ENCODE measurements around the gene IMPDH2. TPM values are rescaled to one million over a fixed set of nuclear protein-coding genes. Genes with fewer than 3 reads are reported as not detected.

Gene IMPDH2
- total RNA-seq, 4 donors from 2014 or later = 178 to 229 (median 205) TPM

DNA sequence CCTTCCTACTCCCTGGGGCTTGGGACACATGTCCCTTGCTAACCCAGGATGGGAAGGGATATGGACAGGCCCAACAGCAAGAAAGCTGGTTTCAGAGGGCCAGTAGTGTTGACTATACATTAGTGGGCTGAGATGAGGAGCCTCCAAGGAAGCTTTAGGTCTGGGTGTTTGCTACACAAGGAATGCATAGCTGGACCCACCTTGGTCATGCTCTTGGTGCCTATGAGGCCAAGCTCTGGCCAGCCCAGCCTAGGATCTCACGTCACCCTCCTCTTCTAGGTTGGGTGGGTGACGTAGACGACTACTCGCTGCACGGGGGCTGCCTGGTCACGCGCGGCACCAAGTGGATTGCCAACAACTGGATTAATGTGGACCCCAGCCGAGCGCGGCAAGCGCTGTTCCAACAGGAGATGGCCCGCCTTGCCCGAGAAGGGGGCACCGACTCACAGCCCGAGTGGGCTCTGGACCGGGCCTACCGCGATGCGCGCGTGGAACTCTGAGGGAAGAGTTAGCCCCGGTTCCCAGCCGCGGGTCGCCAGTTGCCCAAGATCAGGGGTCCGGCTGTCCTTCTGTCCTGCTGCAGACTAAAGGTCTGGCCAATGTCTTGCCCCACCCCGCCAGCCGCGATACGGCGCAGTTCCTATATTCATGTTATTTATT, 22.7 kb downstream of the IMPDH2 start:
- peak overlapping the region; percentile 85 to 99 (median 97) for H3K4me3 ChIP-seq
- no peaks in the 10 kb centered on the region for H3K36me3 ChIP-seq
- H3K27ac ChIP-seq = peak overlapping the region; percentile 95 to 100 (median 99)
- in situ Hi-C loops (cut with MboI; ENCODE audit: low sequenced_read_pairs in 4 of 4) (no loop called here), intact Hi-C loops (cut with DNase I; ENCODE audit: low total_unique reads) (loop anchor here (1.0 kb wide), 3 partner anchors 15 to 88 kb away; partner anchors contain the start of genes P4HTM and QRICH1)
- no peaks in the 10 kb centered on the region for H3K9me3 ChIP-seq
- peaks cover 8 to 20% of the 10 kb centered on the region in 2 donors for H3K4me1 ChIP-seq
- DNase-seq = no peak
- ATAC-seq = peak in 1 of 2 donors; percentile 2
- H3K27me3 ChIP-seq = no peaks in the 10 kb centered on the region
- TF ChIP-seq POLR2A (IDR thresholded peaks at IDR 0.05) (no peak), CTCF (IDR thresholded peaks at IDR 0.05 in 4 of 5, conservative IDR thresholded peaks at IDR 0.05 in 1 of 5) (no peak)

DNA sequence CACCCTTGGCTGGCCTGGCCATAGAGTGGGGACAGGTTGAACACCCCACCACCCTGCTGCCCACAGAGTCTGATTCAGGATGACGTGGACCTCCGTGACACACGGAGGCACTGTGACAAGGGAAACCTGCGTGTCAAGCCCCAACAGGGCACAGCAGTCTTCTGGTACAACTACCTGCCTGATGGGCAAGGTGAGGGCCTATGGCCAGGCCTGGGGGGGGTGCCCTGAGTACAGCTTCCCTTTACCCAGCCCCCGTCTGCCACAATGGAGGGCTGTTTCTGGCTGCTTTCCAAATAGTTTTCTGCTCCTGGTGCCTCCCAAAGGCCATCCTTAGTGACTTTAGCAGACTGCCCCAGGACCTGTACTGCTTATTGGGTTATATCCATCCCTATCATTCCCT, 23.2 kb downstream of the IMPDH2 start:
- Histone ChIP-seq H3K9me3 (no peaks in the 10 kb centered on the region), H3K27ac (peak overlapping the region; percentile 95 to 100 (median 99)), H3K36me3 (no peaks in the 10 kb centered on the region), H3K4me1 (peaks cover 8 to 20% of the 10 kb centered on the region in 2 donors), H3K27me3 (no peaks in the 10 kb centered on the region), H3K4me3 (peak overlapping the region; percentile 85 to 99 (median 97))
- TF ChIP-seq POLR2A (IDR thresholded peaks at IDR 0.05) (no peak), CTCF (IDR thresholded peaks at IDR 0.05 in 4 of 5, conservative IDR thresholded peaks at IDR 0.05 in 1 of 5) (no peak)
- ATAC-seq = no peak
- intact Hi-C loops (cut with DNase I; ENCODE audit: low total_unique reads) = no loop called here
- DNase-seq = no peak
- in situ Hi-C loops (cut with MboI; ENCODE audit: low sequenced_read_pairs in 4 of 4) = no loop called here

DNA sequence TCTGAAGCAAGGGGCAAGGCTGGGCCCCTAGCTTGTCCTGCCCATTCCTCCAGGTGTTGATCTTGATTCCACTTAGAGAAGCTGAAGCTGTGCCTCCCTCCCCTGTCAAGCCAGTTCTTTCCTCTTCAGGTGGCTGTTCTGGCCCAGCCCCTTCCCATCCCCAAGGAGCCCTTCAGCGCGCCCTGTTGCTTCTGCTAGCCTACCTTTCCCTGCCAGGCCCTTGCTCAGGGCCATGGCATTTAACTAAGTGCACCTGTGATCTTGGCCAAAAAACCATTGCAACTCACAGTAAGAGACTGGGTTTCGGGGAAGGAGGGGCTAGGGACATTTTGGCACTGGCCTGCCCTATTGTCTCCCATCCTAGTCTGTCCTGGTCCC, 23.9 kb downstream of the IMPDH2 start:
- Histone ChIP-seq H3K36me3 (no peaks in the 10 kb centered on the region), H3K9me3 (no peaks in the 10 kb centered on the region), H3K27me3 (no peaks in the 10 kb centered on the region), H3K27ac (no peak overlapping the region), H3K4me1 (peaks cover 8 to 20% of the 10 kb centered on the region in 2 donors), H3K4me3 (no peak overlapping the region)
- intact Hi-C loops (cut with DNase I; ENCODE audit: low total_unique reads) = no loop called here
- ATAC-seq (no peak), DNase-seq (no peak)
- TF ChIP-seq POLR2A (IDR thresholded peaks at IDR 0.05) (no peak), CTCF (IDR thresholded peaks at IDR 0.05 in 4 of 5, conservative IDR thresholded peaks at IDR 0.05 in 1 of 5) (no peak)
- in situ Hi-C loops (cut with MboI; ENCODE audit: low sequenced_read_pairs in 4 of 4) = no loop called here

DNA sequence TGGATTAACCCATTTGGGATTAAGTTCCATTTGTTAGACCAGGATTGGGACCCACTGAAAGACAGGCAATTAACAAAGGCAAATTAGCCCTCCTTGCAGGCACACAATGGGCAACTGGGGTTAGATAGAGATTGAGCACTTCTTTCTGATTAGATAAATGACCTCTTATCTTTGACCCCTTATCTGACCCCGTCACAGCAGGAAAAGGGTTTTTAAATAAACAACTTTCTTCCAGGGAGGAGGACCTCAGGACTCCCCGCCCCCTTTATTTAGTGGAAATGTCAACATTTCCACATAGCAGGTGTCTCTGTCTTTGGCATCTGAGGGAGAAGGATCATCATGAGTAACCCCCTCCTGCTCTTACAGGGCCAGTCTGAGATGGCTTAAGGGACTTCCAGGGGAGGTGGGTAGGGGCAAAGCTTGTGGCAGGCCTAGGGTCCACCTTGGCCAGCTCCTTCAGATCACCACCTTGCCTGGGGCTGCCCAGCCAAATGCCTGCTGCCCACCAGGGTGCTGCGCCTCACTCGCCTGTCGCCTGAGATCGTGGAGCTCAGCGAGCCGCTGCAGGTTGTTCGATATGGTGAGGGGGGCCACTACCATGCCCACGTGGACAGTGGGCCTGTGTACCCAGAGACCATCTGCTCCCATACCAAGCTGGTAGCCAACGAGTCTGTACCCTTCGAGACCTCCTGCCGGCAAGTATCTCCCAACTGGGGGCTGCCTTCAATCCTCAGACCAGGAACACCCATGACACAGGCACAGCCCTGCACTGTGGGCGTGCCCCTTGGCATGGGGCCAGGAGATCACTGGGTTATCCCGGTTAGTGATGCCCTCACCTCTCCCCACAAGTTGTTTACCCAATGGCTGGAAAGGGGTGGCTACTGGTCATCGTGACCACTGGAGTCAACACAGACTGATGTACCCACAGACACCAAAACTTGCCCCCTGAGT, 24.6 kb downstream of the IMPDH2 start:
- H3K4me1 ChIP-seq = peaks cover 8 to 20% of the 10 kb centered on the region in 2 donors
- no peaks in the 10 kb centered on the region for H3K27me3 ChIP-seq
- no peak overlapping the region for H3K27ac ChIP-seq
- no peak for TF ChIP-seq CTCF (IDR thresholded peaks at IDR 0.05 in 4 of 5, conservative IDR thresholded peaks at IDR 0.05 in 1 of 5)
- TF ChIP-seq POLR2A (IDR thresholded peaks at IDR 0.05) = no peak
- intact Hi-C loops (cut with DNase I; ENCODE audit: low total_unique reads) = no loop called here
- H3K36me3 ChIP-seq = no peaks in the 10 kb centered on the region
- in situ Hi-C loops (cut with MboI; ENCODE audit: low sequenced_read_pairs in 4 of 4) = no loop called here
- no peaks in the 10 kb centered on the region for H3K9me3 ChIP-seq
- DNase-seq (no peak), ATAC-seq (no peak)
- H3K4me3 ChIP-seq = no peak overlapping the region

Measured in gastrocnemius medialis (tissue), 4 donors.